Renal pelvis (tissue), 12 donors: Measurements from ENCODE around the gene PKM. TPM values are rescaled to one million over a fixed set of nuclear protein-coding genes. Genes with fewer than 3 reads are reported as not detected.
A peak's percentile ranks its signal among the peaks of the same experiment; 100 is the strongest.
"Not testable (repeated sequence)": the region's sequence is repeated elsewhere in the genome, so short reads cannot be mapped to it uniquely, and the experiment has no call there.

Source experiments
- DNase-seq: peaks from one replicate; pipeline ENCODE4 v3.0.0-alpha.2; 2013
- long read RNA-seq, 16 experiments: transcript quantifications; one replicate each; lab custom pipeline, GENCODE V29; 2026
- polyA plus RNA-seq, 3 donors: library from polyadenylated mRNA; unstranded; fragments of 120-200 nt; gene quantifications; one replicate each; pipeline ENCODE4 v1.2.1, GENCODE V29; 2013; ENCODE audit not compliant: insufficient read length in 3 of 3

PKM gene
- 100 to 1,000 TPM; 625 to 751 (median 695) TPM for polyA plus RNA-seq
- long read RNA-seq, donor 1, transcript PKM-212 (3 exons, 3,016 nt), result minor isoform, 9 of 349 reads
- long read RNA-seq, donor 1, transcript PKM-213 (2 exons, 663 nt), result minor isoform, 7 of 349 reads
- long read RNA-seq, donor 1, transcript PKM-214 (2 exons, 2,301 nt), result minor isoform, 9 of 349 reads
- long read RNA-seq, donor 1, transcript PKM-202 (11 exons, 2,318 nt), result major isoform, 142 of 349 reads
- long read RNA-seq, donor 1, partial matches to known transcripts, result 132 of 349 reads
- long read RNA-seq, donor 1, other reads (novel, unspliced or antisense), result 43 of 349 reads
- long read RNA-seq, donor 2, transcript PKM-212 (3 exons, 3,016 nt), result minor isoform, 12 of 614 reads
- long read RNA-seq, donor 2, transcript PKM-211 (4 exons, 753 nt), result minor isoform, 6 of 614 reads
- long read RNA-seq, donor 2, transcript PKM-208 (3 exons, 699 nt), result minor isoform, 12 of 614 reads
- long read RNA-seq, donor 2, transcript PKM-202 (11 exons, 2,318 nt), result major isoform, 204 of 614 reads
- long read RNA-seq, donor 2, partial matches to known transcripts, result 322 of 614 reads
- long read RNA-seq, donor 2, other reads (novel, unspliced or antisense), result 46 of 614 reads
- long read RNA-seq, donor 3, transcript PKM-212 (3 exons, 3,016 nt), result minor isoform, 9 of 398 reads
- long read RNA-seq, donor 3, transcript PKM-202 (11 exons, 2,318 nt), result major isoform, 137 of 398 reads
- long read RNA-seq, donor 3, transcript PKM-208 (3 exons, 699 nt), result minor isoform, 6 of 398 reads
- long read RNA-seq, donor 3, transcript PKM-214 (2 exons, 2,301 nt), result minor isoform, 6 of 398 reads
- long read RNA-seq, donor 3, partial matches to known transcripts, result 199 of 398 reads
- long read RNA-seq, donor 3, other reads (novel, unspliced or antisense), result 29 of 398 reads
- long read RNA-seq, donor 4, transcript PKM-208 (3 exons, 699 nt), result minor isoform, 7 of 452 reads
- long read RNA-seq, donor 4, transcript PKM-214 (2 exons, 2,301 nt), result minor isoform, 14 of 452 reads
- long read RNA-seq, donor 4, transcript PKM-202 (11 exons, 2,318 nt), result major isoform, 152 of 452 reads
- long read RNA-seq, donor 4, partial matches to known transcripts, result 229 of 452 reads
- long read RNA-seq, donor 4, other reads (novel, unspliced or antisense), result 41 of 452 reads
- long read RNA-seq, donor 5, transcript PKM-212 (3 exons, 3,016 nt), result minor isoform, 7 of 176 reads
- long read RNA-seq, donor 5, transcript PKM-202 (11 exons, 2,318 nt), result major isoform, 82 of 176 reads
- long read RNA-seq, donor 5, transcript PKM-214 (2 exons, 2,301 nt), result minor isoform, 10 of 176 reads
- long read RNA-seq, donor 5, partial matches to known transcripts, result 62 of 176 reads
- long read RNA-seq, donor 5, other reads (novel, unspliced or antisense), result 10 of 176 reads
- long read RNA-seq, donor 6, transcript PKM-202 (11 exons, 2,318 nt), result major isoform, 153 of 448 reads
- long read RNA-seq, donor 6, transcript PKM-213 (2 exons, 663 nt), result minor isoform, 7 of 448 reads
- long read RNA-seq, donor 6, transcript PKM-212 (3 exons, 3,016 nt), result minor isoform, 10 of 448 reads
- long read RNA-seq, donor 6, transcript PKM-214 (2 exons, 2,301 nt), result minor isoform, 10 of 448 reads
- long read RNA-seq, donor 6, partial matches to known transcripts, result 226 of 448 reads
- long read RNA-seq, donor 6, other reads (novel, unspliced or antisense), result 32 of 448 reads
- long read RNA-seq, donor 7, transcript PKM-202 (11 exons, 2,318 nt), result major isoform, 188 of 422 reads
- long read RNA-seq, donor 7, transcript PKM-214 (2 exons, 2,301 nt), result minor isoform, 17 of 422 reads
- long read RNA-seq, donor 7, transcript PKM-212 (3 exons, 3,016 nt), result minor isoform, 11 of 422 reads
- long read RNA-seq, donor 7, partial matches to known transcripts, result 153 of 422 reads
- long read RNA-seq, donor 7, other reads (novel, unspliced or antisense), result 41 of 422 reads
- long read RNA-seq, donor 8, transcript PKM-202 (11 exons, 2,318 nt), result major isoform, 32 of 81 reads
- long read RNA-seq, donor 8, partial matches to known transcripts, result 41 of 81 reads
- long read RNA-seq, donor 8, other reads (novel, unspliced or antisense), result 0 of 81 reads
- long read RNA-seq, donor 9, transcript PKM-202 (11 exons, 2,318 nt), result major isoform, 165 of 512 reads
- long read RNA-seq, donor 9, transcript PKM-214 (2 exons, 2,301 nt), result minor isoform, 9 of 512 reads
- long read RNA-seq, donor 9, transcript PKM-208 (3 exons, 699 nt), result minor isoform, 6 of 512 reads
- long read RNA-seq, donor 9, transcript PKM-212 (3 exons, 3,016 nt), result minor isoform, 13 of 512 reads
- long read RNA-seq, donor 9, partial matches to known transcripts, result 260 of 512 reads
- long read RNA-seq, donor 9, other reads (novel, unspliced or antisense), result 49 of 512 reads
- long read RNA-seq, donor 10, transcript PKM-202 (11 exons, 2,318 nt), result major isoform, 104 of 383 reads
- long read RNA-seq, donor 10, transcript PKM-212 (3 exons, 3,016 nt), result minor isoform, 11 of 383 reads
- long read RNA-seq, donor 10, transcript PKM-208 (3 exons, 699 nt), result minor isoform, 5 of 383 reads
- long read RNA-seq, donor 10, transcript PKM-214 (2 exons, 2,301 nt), result minor isoform, 18 of 383 reads
- long read RNA-seq, donor 10, partial matches to known transcripts, result 211 of 383 reads
- long read RNA-seq, donor 10, other reads (novel, unspliced or antisense), result 27 of 383 reads
- long read RNA-seq, donor 11, transcript PKM-202 (11 exons, 2,318 nt), result major isoform, 108 of 266 reads
- long read RNA-seq, donor 11, transcript PKM-212 (3 exons, 3,016 nt), result minor isoform, 8 of 266 reads
- long read RNA-seq, donor 11, transcript PKM-214 (2 exons, 2,301 nt), result minor isoform, 10 of 266 reads
- long read RNA-seq, donor 11, partial matches to known transcripts, result 105 of 266 reads
- long read RNA-seq, donor 11, other reads (novel, unspliced or antisense), result 24 of 266 reads
- long read RNA-seq, donor 12, transcript PKM-214 (2 exons, 2,301 nt), result minor isoform, 13 of 549 reads
- long read RNA-seq, donor 12, transcript PKM-202 (11 exons, 2,318 nt), result major isoform, 204 of 549 reads
- long read RNA-seq, donor 12, transcript PKM-212 (3 exons, 3,016 nt), result minor isoform, 7 of 549 reads
- long read RNA-seq, donor 12, transcript PKM-213 (2 exons, 663 nt), result minor isoform, 9 of 549 reads
- long read RNA-seq, donor 12, partial matches to known transcripts, result 271 of 549 reads
- long read RNA-seq, donor 12, other reads (novel, unspliced or antisense), result 35 of 549 reads
- long read RNA-seq, donor 13, transcript PKM-214 (2 exons, 2,301 nt), result minor isoform, 10 of 148 reads
- long read RNA-seq, donor 13, transcript PKM-212 (3 exons, 3,016 nt), result minor isoform, 5 of 148 reads
- long read RNA-seq, donor 13, transcript PKM-202 (11 exons, 2,318 nt), result major isoform, 54 of 148 reads
- long read RNA-seq, donor 13, partial matches to known transcripts, result 64 of 148 reads
- long read RNA-seq, donor 13, other reads (novel, unspliced or antisense), result 12 of 148 reads
- long read RNA-seq, donor 14, result 0 reads
- long read RNA-seq, donor 15, result 0 reads
- long read RNA-seq, donor 16, transcript PKM-212 (3 exons, 3,016 nt), result minor isoform, 16 of 514 reads
- long read RNA-seq, donor 16, transcript PKM-202 (11 exons, 2,318 nt), result major isoform, 177 of 514 reads
- long read RNA-seq, donor 16, transcript PKM-214 (2 exons, 2,301 nt), result minor isoform, 11 of 514 reads
- long read RNA-seq, donor 16, partial matches to known transcripts, result 262 of 514 reads
- long read RNA-seq, donor 16, other reads (novel, unspliced or antisense), result 38 of 514 reads

DNA sequence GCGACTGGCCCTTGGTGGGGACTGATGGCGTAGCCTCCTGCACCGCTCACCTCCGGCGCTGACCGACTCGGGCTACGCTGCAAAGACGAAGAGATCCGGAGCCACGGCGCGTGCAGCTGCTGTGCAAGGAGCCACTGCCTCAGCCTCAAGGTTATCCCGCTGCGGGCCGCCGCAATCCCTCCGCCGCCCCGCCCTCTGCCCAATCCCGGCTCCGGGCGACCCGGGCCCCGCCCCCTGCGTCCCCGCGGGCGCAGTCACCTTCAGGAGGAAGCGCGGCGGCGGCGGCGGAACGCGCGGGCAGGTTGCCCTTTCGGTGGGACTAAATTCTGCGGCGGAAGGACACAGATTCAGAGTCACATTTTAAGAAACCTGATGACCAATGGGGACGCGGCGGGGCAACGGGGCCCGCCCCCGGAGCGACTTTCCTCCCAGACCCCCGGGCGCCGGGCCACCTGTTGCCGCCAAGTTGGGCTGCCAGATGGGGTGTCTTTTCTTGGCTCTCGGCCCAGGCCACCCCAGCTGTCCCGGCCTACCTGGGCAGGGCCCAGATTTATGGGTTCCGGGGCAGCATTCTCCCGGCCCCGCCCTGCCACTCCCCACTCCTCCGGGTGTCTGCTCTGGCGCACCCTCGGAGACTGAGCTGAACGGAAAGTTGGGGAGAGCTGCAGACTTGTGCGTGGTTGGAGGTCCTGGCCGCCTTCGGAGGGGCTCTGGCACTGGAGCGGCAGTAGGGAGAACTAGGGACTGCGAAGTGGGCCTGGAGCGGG, at the start of gene PKM:
TSS of gene PKM (minus strand) at position 125 of the 767 bp plus-strand sequence. CDS start 12,093 bp downstream, outside the sequence.
- DNase-seq, result peak; percentile 97

DNA sequence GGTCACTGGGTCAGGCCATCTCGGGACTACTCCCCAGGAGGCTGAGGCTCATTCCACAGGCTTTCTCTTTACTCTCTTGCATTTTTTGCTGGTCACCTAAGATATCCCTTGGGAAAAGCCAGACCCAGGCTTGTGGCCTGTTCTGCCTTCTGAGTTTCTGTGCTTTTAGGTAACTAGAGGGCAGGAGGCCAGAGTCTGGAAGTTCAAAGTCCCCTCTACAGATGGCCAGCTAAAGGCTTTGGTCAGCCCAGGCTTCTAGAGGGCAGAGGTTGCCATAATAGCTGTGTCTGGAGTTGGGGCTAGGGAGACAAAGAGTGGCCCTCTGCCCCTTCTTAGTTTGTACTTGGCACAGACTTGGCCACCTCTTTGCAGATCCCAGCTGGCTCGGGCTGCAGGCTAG, 49.8 kb upstream of the PKM start:
- no peak for DNase-seq

DNA sequence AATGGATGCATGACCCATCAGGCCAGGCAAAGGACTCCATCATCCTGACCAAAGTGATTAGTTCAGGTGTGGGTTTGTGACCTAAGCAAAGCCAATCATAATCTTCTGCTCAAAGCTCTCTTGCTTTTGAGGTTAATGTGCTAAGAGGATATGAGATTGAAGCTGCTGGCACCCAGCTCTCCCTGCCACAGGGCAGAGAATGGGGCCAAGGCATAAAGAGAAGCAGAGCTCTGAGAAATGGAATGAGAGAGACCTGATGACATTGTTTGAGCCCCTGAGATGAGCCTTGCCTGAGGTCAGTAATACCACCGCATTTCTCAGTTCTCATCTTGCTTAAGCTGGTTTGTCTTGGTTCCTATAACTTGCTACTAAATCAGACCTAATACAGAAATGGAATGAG, 47.7 kb upstream of the PKM start:
- no peak for DNase-seq

DNA sequence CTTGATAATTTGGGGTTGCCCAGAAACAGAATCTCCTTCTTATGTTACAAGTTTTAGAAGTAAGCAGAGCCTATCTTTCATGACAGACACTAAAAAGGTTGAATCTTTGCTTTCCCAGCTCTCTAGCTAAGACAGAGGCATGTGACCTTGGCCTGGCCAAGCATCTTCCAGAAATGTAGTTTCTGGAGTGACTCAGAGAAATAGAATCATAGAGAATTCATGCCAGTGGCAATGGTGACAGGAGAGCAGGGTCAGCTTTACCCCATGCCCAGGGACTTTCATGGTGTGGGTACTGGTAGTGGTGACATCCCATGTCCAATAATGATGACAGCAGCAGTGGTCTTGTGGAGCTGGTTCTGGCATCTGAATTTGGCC, 45.3 kb upstream of the PKM start:
- no peak for DNase-seq

DNA sequence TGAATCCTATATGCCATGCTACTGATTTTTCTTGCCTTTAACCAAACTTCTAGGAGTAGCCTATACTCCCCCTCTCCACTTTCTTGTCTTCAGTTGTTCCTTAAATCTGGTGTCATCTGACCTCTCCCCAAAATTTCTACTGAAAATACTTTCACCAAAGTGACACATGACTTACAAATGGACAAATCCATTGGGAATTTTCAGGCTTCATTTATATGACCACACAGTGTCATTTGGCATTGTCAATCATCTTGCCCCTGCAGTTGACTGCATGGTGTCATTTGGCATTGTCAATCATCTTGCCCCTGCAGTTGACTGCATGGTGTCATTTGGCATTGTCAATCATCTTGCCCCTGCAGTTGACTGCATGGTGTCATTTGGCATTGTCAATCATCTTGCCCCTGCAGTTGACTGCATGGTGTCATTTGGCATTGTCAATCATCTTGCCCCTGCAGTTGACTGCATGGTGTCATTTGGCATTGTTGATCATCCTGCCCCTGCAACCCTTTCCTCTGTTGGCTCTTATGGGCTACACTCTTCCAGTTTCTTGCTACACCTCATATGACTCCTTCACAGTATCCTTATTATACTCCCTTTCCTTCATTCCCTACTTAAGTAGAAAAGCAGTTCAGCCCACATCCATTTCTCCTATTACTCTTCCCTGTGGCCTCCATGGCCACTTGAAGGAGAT, 44.8 kb upstream of the PKM start:
- not testable (repeated sequence) for DNase-seq

DNA sequence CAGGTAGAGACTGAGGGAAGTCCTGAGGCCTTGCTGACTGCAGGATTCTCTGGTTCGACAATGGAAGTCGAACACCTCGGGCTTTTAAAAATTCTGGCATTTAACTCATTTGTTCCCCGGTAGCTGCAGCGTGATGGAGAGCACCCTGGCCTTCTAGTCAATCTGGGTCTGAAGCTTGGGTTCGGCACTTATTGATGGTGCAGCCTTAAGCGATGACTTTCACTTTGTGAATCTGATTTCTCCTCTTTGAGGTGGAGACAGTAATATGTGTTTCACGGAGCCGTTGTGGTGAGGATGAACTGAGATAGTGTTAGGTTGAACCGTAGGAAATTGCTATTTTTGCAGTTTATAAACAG, 42.0 kb upstream of the PKM start:
- no peak for DNase-seq

DNA sequence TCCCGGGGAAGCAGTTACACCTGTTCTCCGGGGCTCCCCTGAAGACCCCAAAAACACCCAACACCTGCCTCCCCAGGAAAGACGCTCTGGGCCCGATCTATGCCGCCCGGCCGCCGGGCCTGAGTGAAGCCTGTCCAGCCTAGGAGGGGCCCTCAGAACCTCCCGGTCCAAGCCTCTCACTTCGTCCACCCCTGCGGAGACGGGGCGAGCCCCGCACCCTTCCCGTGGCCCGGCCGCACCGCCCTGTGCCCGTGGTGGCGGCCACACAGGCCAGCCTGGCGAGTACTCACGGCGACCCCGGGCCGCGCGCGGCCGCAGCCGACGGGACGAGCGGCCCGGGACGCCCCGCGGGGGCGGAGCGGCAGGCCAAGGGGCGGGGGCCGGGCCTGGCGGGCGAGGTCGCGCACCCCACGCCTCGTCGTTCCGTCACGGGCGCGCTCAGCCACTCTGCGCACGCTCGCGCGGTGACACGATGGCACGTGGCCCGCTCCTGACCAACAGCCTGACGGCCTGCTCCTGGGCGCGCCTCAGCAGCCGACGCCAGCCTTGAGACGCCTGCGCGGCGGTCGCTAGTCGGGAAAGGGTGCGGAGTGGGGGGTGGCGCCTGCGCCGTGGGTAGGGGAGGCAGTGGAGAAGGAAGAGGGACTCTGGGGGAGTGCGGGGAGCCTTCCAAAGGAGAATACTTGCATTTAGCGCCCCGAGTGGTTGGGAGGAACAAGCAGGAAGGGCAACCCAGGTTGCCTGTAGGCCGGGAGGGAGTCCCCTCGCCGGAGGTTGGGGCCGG, 41.4 kb upstream of the PKM start, which contains the start of gene PARP6:
TSS of gene PARP6 (minus strand) at position 342 of the 784 bp plus-strand sequence. CDS start 5,077 bp downstream, outside the sequence.
- peak; percentile 98 for DNase-seq

DNA sequence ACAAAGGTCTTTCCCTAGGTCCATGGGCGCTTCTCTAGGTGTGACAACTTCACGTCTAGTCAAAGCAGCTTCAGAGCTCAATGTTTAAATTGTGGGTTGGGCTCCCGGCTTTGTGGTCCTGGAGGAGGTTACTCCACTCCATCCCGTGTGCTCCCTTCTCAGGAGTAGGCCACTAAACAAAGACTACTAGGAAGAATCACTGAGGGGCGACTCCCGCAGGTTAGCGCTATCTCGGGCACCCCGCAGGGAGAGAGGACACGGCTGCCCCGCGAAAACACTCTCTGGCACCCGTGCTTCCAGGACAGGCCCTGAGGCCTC, 40.9 kb upstream of the PKM start:
- DNase-seq, result no peak

DNA sequence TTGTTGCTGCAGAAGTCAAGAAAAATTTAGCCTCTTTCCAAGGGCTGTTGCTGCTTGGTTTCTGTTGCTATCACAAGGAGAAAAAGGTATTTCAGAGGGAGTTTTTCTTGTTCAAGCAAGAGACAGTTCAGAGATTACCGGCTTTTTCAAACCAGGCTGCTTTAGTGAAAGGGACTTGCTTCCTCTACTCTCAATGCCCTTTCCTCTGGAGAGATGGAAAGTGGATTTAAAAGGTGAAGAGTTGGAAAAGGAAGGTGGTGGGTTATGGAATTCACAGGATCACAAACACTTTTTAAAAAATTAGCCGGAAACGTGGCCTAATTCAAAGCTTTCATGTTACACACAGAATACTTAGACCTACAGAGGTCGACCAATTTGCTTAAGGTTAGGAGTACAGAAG, 40.2 kb upstream of the PKM start:
- DNase-seq, result no peak

DNA sequence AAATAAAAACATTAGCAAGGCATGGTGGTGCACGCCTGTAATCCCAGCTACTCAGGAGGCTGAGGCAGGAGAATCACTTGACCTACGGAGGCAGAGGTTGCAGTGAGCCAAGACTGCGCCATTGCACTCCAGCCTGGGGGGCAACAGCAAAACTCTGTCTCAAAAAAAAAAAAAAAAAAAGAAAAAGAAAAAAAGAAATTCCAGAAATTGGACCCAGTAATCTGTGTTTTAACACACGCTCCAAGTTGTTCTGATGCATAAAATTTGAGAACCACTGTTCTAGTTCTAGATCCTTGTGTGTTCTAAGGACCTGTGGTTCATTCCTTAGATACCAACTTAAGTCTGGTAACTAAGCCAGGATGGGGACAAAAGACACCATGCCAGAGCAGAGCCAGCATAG, 38.7 kb upstream of the PKM start:
- DNase-seq, result no peak

DNA sequence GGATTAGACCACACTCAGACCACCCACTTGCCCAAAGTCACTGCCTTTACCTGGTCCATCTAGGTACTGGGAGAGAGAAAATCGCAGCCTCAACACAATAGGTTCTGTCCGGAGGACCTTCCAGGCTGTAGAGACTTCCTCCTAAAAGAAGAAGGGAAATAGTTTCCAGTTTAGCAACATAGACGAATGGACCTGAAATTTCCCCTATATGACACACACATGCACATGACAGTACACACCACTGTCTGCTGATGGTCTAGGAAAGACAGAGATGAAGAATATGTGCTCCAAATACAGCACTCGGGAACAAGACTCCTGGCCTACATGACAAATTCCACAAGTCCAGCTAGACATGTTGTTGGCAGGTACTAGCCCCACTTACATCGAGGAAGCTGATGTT, 34.0 kb upstream of the PKM start:
- DNase-seq, result no peak

DNA sequence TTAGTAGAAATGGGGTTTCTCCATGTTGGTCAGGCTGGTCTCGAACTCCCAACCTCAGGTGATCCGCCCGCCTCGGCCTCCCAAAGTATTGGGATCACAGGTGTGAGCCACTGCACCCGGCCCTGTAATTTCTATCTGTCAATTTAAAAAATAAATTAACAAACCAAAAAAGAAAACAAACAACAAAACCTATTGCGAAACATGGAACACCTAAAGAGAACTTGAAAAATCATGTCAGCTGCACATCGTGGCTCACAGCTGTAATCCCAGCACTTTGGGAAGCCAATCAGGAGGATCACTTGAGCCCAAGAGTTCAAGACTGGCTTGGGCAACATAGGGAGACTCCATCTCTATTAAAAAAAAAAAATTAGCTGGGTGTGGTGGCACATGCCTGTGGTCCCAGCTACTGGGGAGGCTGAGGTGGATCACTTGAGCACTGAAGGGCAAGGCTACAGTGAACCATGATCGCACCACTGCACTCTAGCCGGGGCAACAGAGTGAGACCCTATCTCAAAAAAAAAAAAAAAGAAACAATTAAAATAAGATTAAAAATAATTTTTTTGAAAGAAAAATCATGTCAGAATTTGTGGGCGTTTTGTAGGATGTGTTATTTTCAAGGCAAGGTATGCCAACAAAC, 21.8 kb upstream of the PKM start:
- no peak for DNase-seq

DNA sequence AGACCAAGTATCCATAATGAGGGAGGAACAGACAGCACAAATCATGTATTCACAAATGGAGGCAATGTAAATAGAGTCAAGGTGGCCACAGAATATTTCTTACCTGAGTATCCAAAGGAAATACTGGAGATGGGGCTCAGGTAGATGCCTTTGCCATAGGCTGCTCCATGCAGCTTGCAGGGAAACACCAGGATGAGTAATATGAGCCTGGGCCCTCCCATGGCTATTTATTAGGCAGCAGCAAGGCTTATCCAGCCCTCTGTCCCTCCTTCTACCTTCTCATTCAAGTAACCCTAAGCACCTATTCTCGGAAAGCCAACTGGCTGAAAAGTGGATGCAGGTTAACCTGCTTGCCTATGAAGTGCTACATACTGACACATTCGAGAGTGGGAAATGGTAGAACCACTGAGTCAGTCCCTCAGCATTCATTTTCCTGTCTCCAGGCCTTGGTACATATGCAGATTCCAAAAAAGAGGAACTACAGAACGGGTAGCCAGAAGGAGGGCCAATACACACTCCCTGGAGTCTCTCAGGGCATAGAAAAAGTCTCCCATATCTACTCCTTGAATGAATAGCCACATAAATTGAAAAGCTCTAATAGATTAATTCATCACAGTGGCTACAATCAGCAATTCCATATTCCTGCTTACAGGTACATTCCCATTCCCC, 18.3 kb upstream of the PKM start:
- DNase-seq, result no peak
